Measurements from ENCODE around the gene HNRNPLL. TPM values are rescaled to one million over a fixed set of nuclear protein-coding genes. Genes with fewer than 3 reads are reported as not detected.

The HNRNPLL gene
- total RNA-seq, 1 donor: 46.0 TPM

DNA sequence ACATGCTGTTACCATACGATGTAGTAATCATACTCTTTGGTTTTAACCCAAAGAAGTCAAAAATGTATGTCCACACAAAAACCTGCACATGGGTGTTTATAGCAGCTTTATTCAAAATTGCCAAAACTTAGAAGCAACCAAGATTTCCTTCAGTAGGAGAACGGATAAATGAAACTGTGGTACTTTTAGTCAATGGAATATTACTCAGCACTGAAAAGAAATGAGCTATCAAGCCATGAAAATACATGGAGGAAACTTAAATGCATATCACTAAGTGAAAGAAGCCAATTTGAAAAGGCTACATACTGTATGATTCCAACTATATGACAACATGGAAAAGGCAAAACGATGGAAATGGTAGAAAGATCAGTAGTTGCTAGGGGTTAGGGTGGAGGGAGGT, 86.6 kb downstream of the HNRNPLL start:
- no peak for TF ChIP-seq CTCF (IDR thresholded peaks at IDR 0.05; ENCODE audit: extremely low read depth, low read depth, low read length)

GRCh38 chr2:38515155-38516074, 87.3 kb downstream of the HNRNPLL start:
- no peaks in the 10 kb centered on the region for H3K36me3 ChIP-seq (ENCODE audit: insufficient read depth, low read length)
- H3K79me2 ChIP-seq (ENCODE audit: insufficient read depth, low read length): no peaks in the 10 kb centered on the region
- H3K4me1 ChIP-seq (ENCODE audit: insufficient read depth, low read length): no peaks in the 10 kb centered on the region
- no peak for TF ChIP-seq CTCF (IDR thresholded peaks at IDR 0.05; ENCODE audit: extremely low read depth, low read depth, low read length)
- peak overlapping the region; percentile 42 for H2AFZ ChIP-seq (ENCODE audit: low read length)
- no peak for DNase-seq (ENCODE audit: insufficient read length, low spot score, missing footprints)
- no peaks in the 10 kb centered on the region for H4K20me1 ChIP-seq (ENCODE audit: insufficient read depth, low read length)
- peak overlapping the region; percentile 11 for H3K4me3 ChIP-seq (ENCODE audit: insufficient read depth, low read length)
- no peak overlapping the region for H3K27ac ChIP-seq (ENCODE audit: low read depth, low read length)
- peaks cover 18% of the 10 kb centered on the region for H3K27me3 ChIP-seq (ENCODE audit: insufficient read depth, low read length)
- no peaks in the 10 kb centered on the region for H3K9me3 ChIP-seq (ENCODE audit: low read depth, low read length)
- H3K4me2 ChIP-seq (ENCODE audit: insufficient read depth, low read length): peak overlapping the region; percentile 43

More for the DNA sequence above, 86.6 kb downstream of the HNRNPLL start:
- Histone ChIP-seq H3K4me3 (ENCODE audit: insufficient read depth, low read length) (no peak overlapping the region), H3K27me3 (ENCODE audit: insufficient read depth, low read length) (peaks cover 18% of the 10 kb centered on the region), H3K4me1 (ENCODE audit: insufficient read depth, low read length) (no peaks in the 10 kb centered on the region), H3K4me2 (ENCODE audit: insufficient read depth, low read length) (peak overlapping the region; percentile 43), H3K9me3 (ENCODE audit: low read depth, low read length) (no peaks in the 10 kb centered on the region), H3K36me3 (ENCODE audit: insufficient read depth, low read length) (no peaks in the 10 kb centered on the region), H3K79me2 (ENCODE audit: insufficient read depth, low read length) (no peaks in the 10 kb centered on the region), H4K20me1 (ENCODE audit: insufficient read depth, low read length) (no peaks in the 10 kb centered on the region), H3K27ac (ENCODE audit: low read depth, low read length) (no peak overlapping the region), H2AFZ (ENCODE audit: low read length) (no peak overlapping the region)
- DNase-seq (ENCODE audit: insufficient read length, low spot score, missing footprints): no peak

DNA sequence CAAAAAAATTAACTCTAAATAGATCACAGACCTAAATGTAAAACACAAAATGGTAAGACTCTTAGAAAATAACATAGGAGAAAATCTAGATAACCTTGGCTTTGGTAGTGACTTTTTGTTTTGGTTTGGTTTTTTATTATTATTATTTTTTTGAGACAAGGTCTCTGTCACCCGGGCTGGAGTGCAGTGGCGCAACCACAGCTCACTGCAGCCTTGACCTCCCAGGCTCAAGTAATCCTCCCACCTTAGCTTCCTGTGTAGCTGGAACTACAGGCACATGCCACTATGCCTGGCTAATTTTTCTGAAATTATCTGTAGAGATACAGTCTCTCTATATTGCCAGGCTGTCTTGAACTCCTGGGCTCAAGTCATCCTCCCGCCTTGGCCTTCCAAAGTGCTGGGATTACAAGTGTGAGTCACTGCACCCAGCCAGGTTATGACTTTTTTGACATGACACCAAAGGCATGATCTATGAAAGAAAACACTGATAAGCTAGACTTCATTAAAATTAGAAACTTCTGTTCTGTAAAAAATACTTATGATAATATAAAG, 88.0 kb downstream of the HNRNPLL start:
- no peak for DNase-seq (ENCODE audit: insufficient read length, low spot score, missing footprints)
- Histone ChIP-seq H3K79me2 (ENCODE audit: insufficient read depth, low read length) (no peaks in the 10 kb centered on the region), H3K4me2 (ENCODE audit: insufficient read depth, low read length) (no peak overlapping the region), H4K20me1 (ENCODE audit: insufficient read depth, low read length) (no peaks in the 10 kb centered on the region), H3K27ac (ENCODE audit: low read depth, low read length) (no peak overlapping the region), H2AFZ (ENCODE audit: low read length) (no peak overlapping the region), H3K27me3 (ENCODE audit: insufficient read depth, low read length) (peaks cover 15% of the 10 kb centered on the region), H3K36me3 (ENCODE audit: insufficient read depth, low read length) (no peaks in the 10 kb centered on the region), H3K4me1 (ENCODE audit: insufficient read depth, low read length) (peaks cover 2% of the 10 kb centered on the region), H3K9me3 (ENCODE audit: low read depth, low read length) (no peaks in the 10 kb centered on the region), H3K4me3 (ENCODE audit: insufficient read depth, low read length) (no peak overlapping the region)
- TF ChIP-seq CTCF (IDR thresholded peaks at IDR 0.05; ENCODE audit: extremely low read depth, low read depth, low read length): no peak

DNA sequence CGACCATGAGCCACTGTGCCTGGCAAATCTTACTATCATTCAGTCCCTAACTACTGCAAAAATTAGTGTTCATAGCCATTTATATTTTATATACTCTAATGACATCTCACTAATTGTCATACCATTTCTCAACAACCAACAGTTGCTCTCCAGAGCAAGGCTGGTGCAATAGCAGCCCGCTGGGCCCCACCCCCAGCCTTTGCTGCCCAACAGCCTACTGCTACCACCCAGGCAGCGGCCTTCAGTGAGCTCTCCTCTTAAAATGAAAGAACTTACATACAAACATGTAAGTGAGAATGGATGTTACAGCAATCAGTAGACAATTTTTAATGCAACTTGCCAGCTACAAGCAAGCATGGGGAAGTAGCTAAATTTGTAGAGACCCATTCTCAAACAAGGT, 90.5 kb downstream of the HNRNPLL start:
- Histone ChIP-seq H3K27ac (ENCODE audit: low read depth, low read length) (no peak overlapping the region), H3K4me3 (ENCODE audit: insufficient read depth, low read length) (no peak overlapping the region), H3K27me3 (ENCODE audit: insufficient read depth, low read length) (no peaks in the 10 kb centered on the region), H3K9me3 (ENCODE audit: low read depth, low read length) (no peaks in the 10 kb centered on the region), H3K79me2 (ENCODE audit: insufficient read depth, low read length) (no peaks in the 10 kb centered on the region), H3K4me1 (ENCODE audit: insufficient read depth, low read length) (peaks cover 16% of the 10 kb centered on the region), H2AFZ (ENCODE audit: low read length) (no peak overlapping the region), H3K4me2 (ENCODE audit: insufficient read depth, low read length) (no peak overlapping the region), H3K36me3 (ENCODE audit: insufficient read depth, low read length) (no peaks in the 10 kb centered on the region), H4K20me1 (ENCODE audit: insufficient read depth, low read length) (no peaks in the 10 kb centered on the region)
- TF ChIP-seq CTCF (IDR thresholded peaks at IDR 0.05; ENCODE audit: extremely low read depth, low read depth, low read length): no peak
- no peak for DNase-seq (ENCODE audit: insufficient read length, low spot score, missing footprints)
